ENCODE results near the gene TEAD1.

- no peak for TF ChIP-seq TAF1 (IDR thresholded peaks at IDR 0.05; ENCODE audit: borderline replicate concordance, insufficient read depth, low read length)
- no peak for TF ChIP-seq POLR2AphosphoS5 (IDR thresholded peaks at IDR 0.05; ENCODE audit: low read depth, low read length)
These were observed 276.4 kb downstream of the TEAD1 start for GRCh38 chr11:12950670-12951069.
